Cardiac muscle cell (in vitro differentiated cells and primary cell): ENCODE data around the gene SRP72. TPM values are rescaled to one million over a fixed set of nuclear protein-coding genes. Genes with fewer than 3 reads are reported as not detected.
A peak's percentile ranks its signal among the peaks of the same experiment; 100 is the strongest.
"Not testable (repeated sequence)": the region's sequence is repeated elsewhere in the genome, so short reads cannot be mapped to it uniquely, and the experiment has no call there.

Experiments
- DNase-seq, 2 donors: peaks; one replicate each; pipeline versions ENCODE4 v3.0.0 to v3.0.0-alpha.2; 2010 to 2017; ENCODE audit warnings: low read depth in 1 of 2, low spot score in 1 of 2
- H3K27ac ChIP-seq: fragments of 200-600 bp; sonication (generic); 2 replicates; pipeline ENCODE4 v1.5.1; 2016
- H3K27me3 ChIP-seq: fragments of 200-600 bp; sonication (generic); 2 replicates; pipeline ENCODE4 v1.6.0; 2016; ENCODE audit warnings: control low read depth
- H3K36me3 ChIP-seq: fragments of 200-600 bp; sonication (generic); 2 replicates; pipeline ENCODE4 v1.5.1; 2016; ENCODE audit warnings: control low read depth
- H3K4me1 ChIP-seq: fragments of 200-600 bp; sonication (generic); 2 replicates; pipeline ENCODE4 v1.8.1; 2017; ENCODE audit warnings: low read depth, mild to moderate bottlenecking, mixed run types
- H3K4me3 ChIP-seq: fragments of 200-600 bp; sonication (generic); 2 replicates; pipeline ENCODE4 v1.5.1; 2016; ENCODE audit warnings: mild to moderate bottlenecking
- H3K9me3 ChIP-seq: fragments of 200-600 bp; sonication (generic); 2 replicates; pipeline ENCODE4 v1.5.1; 2017; ENCODE audit warnings: low read depth, mild to moderate bottlenecking, control low read depth
- polyA plus RNA-seq: library from polyadenylated mRNA; unstranded; fragments of >200 nt; fragmentation: Nextera tagmentation; extraction: Ambion mirVana; gene quantifications from 2 replicates; pipeline ENCODE4 v1.2.1, GENCODE V29; 2016
- total RNA-seq: library from RNA; depleted of rRNA; stranded (reverse); fragments of >200 nt; gene quantifications from 2 replicates; pipeline ENCODE4 v1.2.3, GENCODE V29; 2016
- TF ChIP-seq, protein P1 (sequence below): IDR thresholded peaks from 2 replicates; pipeline ENCODE4 v1.5.1; 2012; ENCODE audit warnings: low read depth, mild to moderate bottlenecking, low read length

Gene SRP72
- total and polyA plus RNA-seq, 2 experiments from 2014 or later: 46.9 to 87.1 TPM

DNA sequence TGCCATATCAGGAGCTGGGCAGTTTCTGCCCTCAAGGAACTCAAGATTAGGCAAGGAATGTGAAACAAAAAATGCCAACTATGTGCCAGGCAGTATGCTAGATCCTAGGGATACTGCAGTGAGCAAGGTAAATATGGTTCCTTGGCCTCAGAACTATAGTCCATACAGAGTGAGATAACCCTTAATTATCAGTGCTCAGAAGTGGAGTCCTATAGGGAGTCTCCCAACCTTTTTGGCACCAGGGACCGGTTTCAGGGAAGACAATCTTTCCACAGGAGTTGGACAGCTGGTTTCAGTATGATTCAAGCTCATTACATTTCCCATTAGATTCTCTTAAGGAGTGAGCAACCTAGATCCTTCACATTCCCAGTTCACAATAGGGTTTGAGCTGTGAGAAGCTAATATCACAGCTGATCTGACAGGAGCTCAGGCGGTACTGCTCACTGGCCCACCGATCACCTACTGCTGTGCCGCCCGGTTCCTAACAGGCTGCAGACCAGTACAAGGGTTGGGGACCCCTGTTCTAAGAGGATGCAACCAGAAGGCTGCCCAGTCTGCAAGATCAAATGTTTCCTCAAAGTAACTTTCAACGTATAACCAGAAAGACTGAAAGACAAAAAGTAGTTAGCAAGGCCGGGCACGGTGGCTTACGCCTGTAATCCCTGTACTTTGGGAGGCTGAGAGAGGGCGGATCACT lies 1.7 kb upstream of the SRP72 start:
- TF ChIP-seq, protein P1, sequence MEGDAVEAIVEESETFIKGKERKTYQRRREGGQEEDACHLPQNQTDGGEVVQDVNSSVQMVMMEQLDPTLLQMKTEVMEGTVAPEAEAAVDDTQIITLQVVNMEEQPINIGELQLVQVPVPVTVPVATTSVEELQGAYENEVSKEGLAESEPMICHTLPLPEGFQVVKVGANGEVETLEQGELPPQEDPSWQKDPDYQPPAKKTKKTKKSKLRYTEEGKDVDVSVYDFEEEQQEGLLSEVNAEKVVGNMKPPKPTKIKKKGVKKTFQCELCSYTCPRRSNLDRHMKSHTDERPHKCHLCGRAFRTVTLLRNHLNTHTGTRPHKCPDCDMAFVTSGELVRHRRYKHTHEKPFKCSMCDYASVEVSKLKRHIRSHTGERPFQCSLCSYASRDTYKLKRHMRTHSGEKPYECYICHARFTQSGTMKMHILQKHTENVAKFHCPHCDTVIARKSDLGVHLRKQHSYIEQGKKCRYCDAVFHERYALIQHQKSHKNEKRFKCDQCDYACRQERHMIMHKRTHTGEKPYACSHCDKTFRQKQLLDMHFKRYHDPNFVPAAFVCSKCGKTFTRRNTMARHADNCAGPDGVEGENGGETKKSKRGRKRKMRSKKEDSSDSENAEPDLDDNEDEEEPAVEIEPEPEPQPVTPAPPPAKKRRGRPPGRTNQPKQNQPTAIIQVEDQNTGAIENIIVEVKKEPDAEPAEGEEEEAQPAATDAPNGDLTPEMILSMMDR: no peak
- H3K36me3 ChIP-seq: peaks cover under 1% of the 10 kb centered on the region
- H3K9me3 ChIP-seq: no peaks in the 10 kb centered on the region
- H3K27ac ChIP-seq: no peak overlapping the region
- no peaks in the 10 kb centered on the region for H3K27me3 ChIP-seq
- peaks cover 27% of the 10 kb centered on the region for H3K4me1 ChIP-seq
- peak in 1 of 2 donors; percentile 39 for DNase-seq
- peak overlapping the region; percentile 94 for H3K4me3 ChIP-seq

DNA sequence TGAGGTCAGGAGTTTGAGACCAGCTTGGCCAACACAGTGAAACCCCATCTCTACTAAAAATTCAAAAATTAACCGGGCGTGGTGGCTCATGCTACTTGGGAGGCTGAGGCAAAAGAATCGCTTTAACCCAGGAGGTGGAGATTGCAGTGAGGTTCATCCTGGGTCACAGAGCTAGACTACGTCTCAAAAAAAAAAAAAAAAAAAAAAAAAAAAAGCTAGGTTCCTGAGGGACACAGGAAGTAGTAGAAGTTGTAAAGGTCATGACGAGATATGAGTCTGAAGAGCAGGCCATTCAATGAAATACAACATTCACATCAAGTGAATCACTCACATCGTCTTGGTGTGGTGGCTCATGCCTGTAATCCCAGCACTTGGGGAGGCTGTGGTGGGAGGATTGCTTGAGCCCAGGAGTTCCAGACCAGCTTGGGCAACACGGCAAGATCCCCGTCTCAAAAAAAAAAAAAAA lies 1.1 kb upstream of the SRP72 start:
- H3K4me1 ChIP-seq: peaks cover 27% of the 10 kb centered on the region
- peak in 1 of 2 donors; percentile 67 for DNase-seq
- peak overlapping the region; percentile 94 for H3K27ac ChIP-seq
- H3K4me3 ChIP-seq: peak overlapping the region; percentile 94
- not testable (repeated sequence) for H3K27me3 ChIP-seq, H3K36me3 ChIP-seq, H3K9me3 ChIP-seq

DNA sequence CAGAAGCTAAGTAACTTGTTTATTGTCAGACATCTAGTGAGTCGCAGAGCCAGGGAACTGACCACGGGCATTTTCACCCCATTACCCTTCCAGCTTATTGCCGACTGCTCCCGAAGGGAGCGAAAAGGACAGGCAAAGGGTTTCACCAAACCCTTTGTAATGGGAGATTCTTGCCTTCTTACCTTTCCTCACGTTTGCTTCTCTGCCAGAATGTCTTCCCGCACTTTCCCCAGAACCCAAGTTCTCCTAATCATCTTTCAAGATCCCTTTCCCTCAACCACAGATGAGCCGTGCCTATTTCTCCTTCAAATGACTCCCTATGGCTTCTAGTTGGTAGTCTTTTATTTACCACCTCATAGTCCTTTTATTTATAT lies 520 bp upstream of the SRP72 start:
- no peak for DNase-seq
- TF ChIP-seq, protein P1: no peak
- peak overlapping the region; percentile 94 for H3K4me3 ChIP-seq
- peak overlapping the region; percentile 94 for H3K27ac ChIP-seq
- no peaks in the 10 kb centered on the region for H3K9me3 ChIP-seq
- peaks cover 12% of the 10 kb centered on the region for H3K36me3 ChIP-seq
- no peaks in the 10 kb centered on the region for H3K27me3 ChIP-seq
- H3K4me1 ChIP-seq: peaks cover 25% of the 10 kb centered on the region

DNA sequence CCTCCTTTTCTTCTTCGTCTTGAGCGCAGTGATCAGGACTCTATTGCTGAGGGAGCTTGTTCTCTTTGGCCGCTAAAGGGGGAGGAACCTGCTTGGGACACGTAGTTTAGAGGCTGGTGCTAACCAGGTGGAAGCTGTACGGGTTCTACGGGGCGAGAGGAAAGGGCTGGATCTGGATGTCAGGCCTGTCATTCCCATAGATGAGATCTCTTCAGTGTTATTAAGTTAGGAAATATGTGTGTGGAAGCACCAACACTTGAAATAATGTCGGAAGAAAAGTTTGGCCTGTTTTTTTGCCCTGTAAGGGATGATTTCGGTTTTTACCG lies 643 bp downstream of the SRP72 start:
- Histone ChIP-seq H3K4me1 (peaks cover 21% of the 10 kb centered on the region), H3K27me3 (no peaks in the 10 kb centered on the region), H3K4me3 (peak overlapping the region; percentile 94), H3K9me3 (no peaks in the 10 kb centered on the region), H3K27ac (peak overlapping the region; percentile 94), H3K36me3 (peaks cover 21% of the 10 kb centered on the region)
- DNase-seq: peak; percentile 35 to 55
- TF ChIP-seq, protein P1: no peak

DNA sequence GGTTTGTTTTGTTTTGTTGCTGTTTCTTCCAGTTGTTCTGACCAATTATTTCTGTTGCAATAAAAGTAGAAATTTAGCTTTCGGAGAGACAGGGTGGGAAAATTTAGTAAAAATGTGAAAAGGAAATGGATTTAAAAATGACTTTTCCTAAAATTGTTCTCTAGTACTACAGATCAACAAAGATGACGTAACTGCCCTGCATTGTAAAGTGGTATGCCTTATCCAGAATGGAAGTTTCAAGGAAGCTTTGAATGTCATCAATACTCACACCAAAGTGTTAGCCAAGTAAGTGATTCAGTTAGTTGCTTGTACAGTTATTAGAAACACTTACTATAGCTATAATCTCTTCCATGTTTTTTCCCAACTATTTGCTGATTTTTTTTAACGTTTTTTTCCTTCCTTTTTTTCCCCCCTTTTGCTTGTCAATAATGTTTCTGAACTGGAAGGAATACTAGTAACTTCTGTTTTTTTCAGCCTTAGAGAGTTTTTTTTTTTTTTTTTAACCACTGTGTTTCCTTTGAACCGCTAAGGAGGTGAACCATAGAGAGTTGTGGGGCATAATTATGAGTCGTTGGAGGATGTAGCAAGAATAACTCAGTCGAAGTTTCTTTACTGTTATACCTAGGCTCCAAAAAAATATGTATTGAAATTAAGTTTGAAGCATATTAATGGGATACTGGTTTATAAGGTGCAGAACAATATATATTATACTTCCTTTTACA lies 2.2 kb downstream of the SRP72 start:
- H3K4me3 ChIP-seq: peak overlapping the region; percentile 94
- H3K36me3 ChIP-seq: peaks cover 34% of the 10 kb centered on the region
- peak in 1 of 2 donors; percentile 10 for DNase-seq
- no peaks in the 10 kb centered on the region for H3K27me3 ChIP-seq
- no peaks in the 10 kb centered on the region for H3K9me3 ChIP-seq
- TF ChIP-seq, protein P1: no peak
- H3K4me1 ChIP-seq: peaks cover 21% of the 10 kb centered on the region
- no peak overlapping the region for H3K27ac ChIP-seq

DNA sequence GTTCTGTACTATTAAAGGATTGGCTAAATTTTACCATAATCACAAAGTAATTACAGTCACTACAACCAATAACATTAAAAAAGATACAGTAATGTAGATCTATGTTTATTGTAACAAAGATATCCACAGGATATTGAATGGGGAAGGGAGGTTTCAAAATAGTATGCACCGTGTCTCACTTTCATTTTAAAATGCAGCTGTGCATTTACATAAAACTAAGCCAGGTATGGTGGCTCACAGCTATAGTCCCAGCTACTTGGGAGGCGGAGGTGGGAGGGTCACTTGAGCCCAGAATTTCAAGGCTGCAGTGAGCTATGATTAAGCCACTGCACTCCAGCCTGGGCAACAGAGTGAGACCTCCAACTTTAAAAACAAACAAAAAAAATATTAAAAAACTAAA lies 8.5 kb downstream of the SRP72 start:
- no peak overlapping the region for H3K27ac ChIP-seq
- no peaks in the 10 kb centered on the region for H3K9me3 ChIP-seq
- no peaks in the 10 kb centered on the region for H3K4me1 ChIP-seq
- no peak for DNase-seq
- TF ChIP-seq, protein P1: no peak
- no peaks in the 10 kb centered on the region for H3K27me3 ChIP-seq
- H3K4me3 ChIP-seq: no peak overlapping the region
- peaks cover 73% of the 10 kb centered on the region for H3K36me3 ChIP-seq
